GM12891 (cell line): Measurements from ENCODE around the gene FAHD1.

Experiments
- POLR2A ChIP-seq: IDR thresholded peaks from 2 replicates; pipeline ENCODE4 v1.6.1; 2011; ENCODE audit warnings: low read depth, low read length, control low read depth
- POLR2AphosphoS5 ChIP-seq: IDR thresholded peaks from 2 replicates; pipeline ENCODE4 v1.6.1; 2011; ENCODE audit warnings: low read depth, low read length, control low read depth
- POU2F2 ChIP-seq: IDR thresholded peaks from 2 replicates; pipeline ENCODE4 v1.6.1; 2011; ENCODE audit warnings: low read depth, mild to moderate bottlenecking, control low read depth, low read length, moderate library complexity
- SPI1 ChIP-seq: IDR thresholded peaks from 2 replicates; pipeline ENCODE4 v1.6.1; 2011; ENCODE audit warnings: low read depth, low read length, control low read depth
- TAF1 ChIP-seq: IDR thresholded peaks from 2 replicates; pipeline ENCODE4 v1.6.1; 2011; ENCODE audit warnings: low read depth, low read length, control low read depth

- no peak for TF ChIP-seq POLR2A
- TF ChIP-seq SPI1: no peak
- no peak for TF ChIP-seq POLR2AphosphoS5
- no peak for TF ChIP-seq TAF1
- TF ChIP-seq POU2F2: no peak
Observed at GRCh38 chr16:1812732-1813163, 14.3 kb upstream of the FAHD1 start.
